ENCODE results near the gene PKIB. TPM values are rescaled to one million over a fixed set of nuclear protein-coding genes. Genes with fewer than 3 reads are reported as not detected.

The PKIB gene
- total RNA-seq, 2 donors from 2014 or later, result 2.6 to 12.8 TPM

DNA sequence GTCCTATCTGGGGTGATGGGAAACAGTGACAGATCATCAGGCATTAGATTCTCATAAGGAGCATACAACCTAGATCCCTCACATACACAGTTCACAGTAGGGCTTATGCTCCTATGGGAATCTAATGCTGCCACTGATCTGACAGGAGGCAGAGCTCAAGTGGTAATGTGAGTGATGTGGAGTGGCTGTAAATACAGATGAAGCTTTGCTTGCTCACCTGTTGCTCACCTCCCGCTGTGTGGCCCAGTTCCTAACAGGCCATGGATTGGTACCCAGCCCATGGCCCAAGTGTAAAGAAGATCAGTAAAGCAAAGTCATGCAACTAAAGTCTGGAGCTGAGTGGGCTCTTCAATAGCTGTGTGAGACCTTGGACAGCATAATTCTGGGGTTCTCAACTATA is 65.9 kb downstream of the PKIB start:
- intact Hi-C loops (cut with DNase I), result no loop called here
- WGBS, result 92% methylated on average over 1 of the region's 1 CpG
- Histone ChIP-seq H3K36me3 (no peaks in the 10 kb centered on the region), H3K27ac (no peak overlapping the region), H3K4me3 (no peak overlapping the region), H3K9me3 (no peaks in the 10 kb centered on the region), H3K27me3 (replicated peaks; ENCODE audit: insufficient read depth) (no peaks in the 10 kb centered on the region), H3K4me1 (replicated peaks) (no peaks in the 10 kb centered on the region)
- DNase-seq (ENCODE audit: low spot score), result no peak
- no peak for TF ChIP-seq CTCF (IDR thresholded peaks at IDR 0.05)
- TF ChIP-seq POLR2AphosphoS5 (IDR thresholded peaks at IDR 0.05), result no peak
- TF ChIP-seq POLR2A (IDR thresholded peaks at IDR 0.05), result no peak

- Histone ChIP-seq H3K4me3 (no peak overlapping the region), H3K36me3 (no peaks in the 10 kb centered on the region), H3K9me3 (no peaks in the 10 kb centered on the region), H3K4me1 (replicated peaks) (no peaks in the 10 kb centered on the region), H3K27ac (no peak overlapping the region), H3K27me3 (replicated peaks; ENCODE audit: insufficient read depth) (no peaks in the 10 kb centered on the region)
- DNase-seq (ENCODE audit: low spot score), result no peak
- 15% methylated on average over 2 of the region's 2 CpGs for WGBS
- TF ChIP-seq POLR2AphosphoS5 (IDR thresholded peaks at IDR 0.05) (no peak), CTCF (IDR thresholded peaks at IDR 0.05) (no peak), POLR2A (IDR thresholded peaks at IDR 0.05) (no peak)
- intact Hi-C loops (cut with DNase I), result no loop called here
Measured at GRCh38 chr6:122676688-122677087, 66.5 kb downstream of the PKIB start.

- no peak for DNase-seq (ENCODE audit: low spot score)
- intact Hi-C loops (cut with DNase I), result no loop called here
- H3K36me3 ChIP-seq, result no peaks in the 10 kb centered on the region
- no peaks in the 10 kb centered on the region for H3K27me3 ChIP-seq (replicated peaks; ENCODE audit: insufficient read depth)
- H3K4me1 ChIP-seq (replicated peaks), result no peaks in the 10 kb centered on the region
- 93% methylated on average over 1 of the region's 1 CpG for WGBS
- no peaks in the 10 kb centered on the region for H3K9me3 ChIP-seq
- TF ChIP-seq POLR2AphosphoS5 (IDR thresholded peaks at IDR 0.05) (no peak), POLR2A (IDR thresholded peaks at IDR 0.05) (no peak), CTCF (IDR thresholded peaks at IDR 0.05) (no peak)
- H3K27ac ChIP-seq, result no peak overlapping the region
- H3K4me3 ChIP-seq, result no peak overlapping the region
Measured at GRCh38 chr6:122677406-122677805, 67.2 kb downstream of the PKIB start.

GRCh38 chr6:122678841-122679240 is 68.6 kb downstream of the PKIB start:
- Histone ChIP-seq H3K9me3 (no peaks in the 10 kb centered on the region), H3K36me3 (no peaks in the 10 kb centered on the region), H3K27ac (no peak overlapping the region), H3K27me3 (replicated peaks; ENCODE audit: insufficient read depth) (no peaks in the 10 kb centered on the region), H3K4me3 (no peak overlapping the region), H3K4me1 (replicated peaks) (no peaks in the 10 kb centered on the region)
- DNase-seq (ENCODE audit: low spot score), result no peak
- TF ChIP-seq CTCF (IDR thresholded peaks at IDR 0.05) (no peak), POLR2AphosphoS5 (IDR thresholded peaks at IDR 0.05) (no peak), POLR2A (IDR thresholded peaks at IDR 0.05) (no peak)
- intact Hi-C loops (cut with DNase I), result no loop called here
- 77% methylated on average over 3 of the region's 3 CpGs for WGBS

- no peaks in the 10 kb centered on the region for H3K9me3 ChIP-seq
- H3K4me3 ChIP-seq, result no peak overlapping the region
- DNase-seq (ENCODE audit: low spot score), result no peak
- TF ChIP-seq POLR2A (IDR thresholded peaks at IDR 0.05), result no peak
- TF ChIP-seq CTCF (IDR thresholded peaks at IDR 0.05), result no peak
- TF ChIP-seq POLR2AphosphoS5 (IDR thresholded peaks at IDR 0.05), result no peak
- no peaks in the 10 kb centered on the region for H3K27me3 ChIP-seq (replicated peaks; ENCODE audit: insufficient read depth)
- H3K27ac ChIP-seq, result no peak overlapping the region
- intact Hi-C loops (cut with DNase I), result no loop called here
- H3K36me3 ChIP-seq, result no peaks in the 10 kb centered on the region
- no peaks in the 10 kb centered on the region for H3K4me1 ChIP-seq (replicated peaks)
- 96% methylated on average over 3 of the region's 3 CpGs for WGBS
Measured at GRCh38 chr6:122681705-122682104, 71.5 kb downstream of the PKIB start.
